ENCODE measurements around the gene ITPK1.

DNA sequence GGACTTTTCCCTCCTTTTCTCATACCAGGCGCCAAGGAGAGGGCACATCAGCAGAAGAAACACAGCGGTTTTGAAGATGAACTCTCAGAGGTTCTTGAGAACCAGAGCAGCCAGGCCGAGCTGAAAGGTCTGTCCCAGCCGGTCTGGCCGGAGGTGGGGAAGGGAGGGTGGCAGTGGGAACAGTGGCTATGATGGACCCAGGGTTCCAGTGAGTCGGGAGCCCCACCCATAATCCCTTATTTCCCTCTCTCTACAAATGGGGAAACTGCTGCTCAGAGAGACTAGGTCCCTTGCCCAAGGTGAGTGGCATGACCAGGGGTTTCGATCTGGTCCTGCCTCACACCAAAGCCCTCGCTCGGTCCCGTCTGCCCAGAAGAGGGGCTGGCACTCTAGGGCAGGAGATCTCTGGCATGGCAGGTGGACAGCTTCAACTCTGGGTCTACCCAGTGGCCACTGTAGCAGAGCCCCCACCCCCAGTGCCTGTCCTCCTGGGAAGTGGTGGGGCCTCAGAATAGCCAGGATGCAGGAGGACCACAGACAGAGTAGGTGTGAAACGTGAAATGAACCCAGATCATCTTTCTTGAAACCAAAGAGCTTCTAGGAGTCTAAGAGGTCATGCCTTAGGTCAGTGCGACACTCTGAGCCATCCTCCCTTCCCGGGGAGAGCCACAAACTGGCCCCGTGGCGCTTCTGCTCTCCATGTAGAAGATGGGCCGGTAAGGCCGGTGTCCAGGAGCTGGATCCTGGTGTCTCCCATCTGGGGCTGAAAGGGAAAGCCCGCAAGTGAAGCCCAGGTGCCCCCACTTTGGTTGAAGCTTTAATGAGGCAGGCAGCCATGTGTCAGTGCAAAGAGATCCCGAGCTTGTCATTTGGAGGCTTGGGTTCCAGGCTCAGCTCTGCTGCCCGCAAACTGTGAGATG is 185.8 kb downstream of the ITPK1 start:
- TF ChIP-seq CTCF (IDR thresholded peaks at IDR 0.05) (no peak), POLR2A (IDR thresholded peaks at IDR 0.05) (no peak)

Data from prostate gland (tissue), 2 donors.